Measurements from ENCODE around the gene EWSR1.

EWSR1 gene

DNA sequence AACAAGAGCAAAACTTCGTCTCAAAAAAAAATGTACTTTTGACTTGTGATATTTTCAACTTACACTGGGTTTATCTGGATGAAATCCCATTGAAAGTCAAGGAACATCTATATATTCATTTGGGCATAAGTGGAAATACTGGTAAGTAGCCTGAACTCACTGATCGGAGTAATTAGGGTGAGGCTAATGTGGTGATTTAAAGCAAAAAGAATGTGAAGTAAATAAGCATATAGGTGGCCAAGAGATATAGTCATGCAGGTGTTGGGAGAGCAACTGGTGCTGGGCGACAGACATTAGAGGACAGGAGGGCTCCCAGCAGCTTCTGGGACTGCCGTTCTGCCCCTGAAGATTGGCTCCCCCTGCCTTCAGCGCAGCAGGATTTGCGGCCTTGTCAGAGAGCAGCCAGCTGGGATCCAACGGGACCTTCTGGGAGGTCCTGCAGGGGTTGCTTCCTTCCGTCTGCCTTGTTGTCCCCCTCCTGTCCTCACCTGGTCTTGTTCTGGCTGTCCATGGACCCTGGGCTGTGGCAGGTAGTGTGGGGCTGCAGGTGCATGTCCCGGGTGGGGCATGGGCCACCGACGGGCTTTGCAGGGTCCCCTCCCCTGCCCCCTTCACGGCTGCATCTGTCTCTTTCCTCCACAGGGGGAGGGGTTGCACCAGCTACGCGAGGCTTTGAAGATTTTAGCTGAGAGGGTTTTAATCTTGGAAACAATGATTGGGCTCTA, 14.3 kb upstream of the EWSR1 start:
- FAIRE-seq = no peak
- TF ChIP-seq, protein P1, sequence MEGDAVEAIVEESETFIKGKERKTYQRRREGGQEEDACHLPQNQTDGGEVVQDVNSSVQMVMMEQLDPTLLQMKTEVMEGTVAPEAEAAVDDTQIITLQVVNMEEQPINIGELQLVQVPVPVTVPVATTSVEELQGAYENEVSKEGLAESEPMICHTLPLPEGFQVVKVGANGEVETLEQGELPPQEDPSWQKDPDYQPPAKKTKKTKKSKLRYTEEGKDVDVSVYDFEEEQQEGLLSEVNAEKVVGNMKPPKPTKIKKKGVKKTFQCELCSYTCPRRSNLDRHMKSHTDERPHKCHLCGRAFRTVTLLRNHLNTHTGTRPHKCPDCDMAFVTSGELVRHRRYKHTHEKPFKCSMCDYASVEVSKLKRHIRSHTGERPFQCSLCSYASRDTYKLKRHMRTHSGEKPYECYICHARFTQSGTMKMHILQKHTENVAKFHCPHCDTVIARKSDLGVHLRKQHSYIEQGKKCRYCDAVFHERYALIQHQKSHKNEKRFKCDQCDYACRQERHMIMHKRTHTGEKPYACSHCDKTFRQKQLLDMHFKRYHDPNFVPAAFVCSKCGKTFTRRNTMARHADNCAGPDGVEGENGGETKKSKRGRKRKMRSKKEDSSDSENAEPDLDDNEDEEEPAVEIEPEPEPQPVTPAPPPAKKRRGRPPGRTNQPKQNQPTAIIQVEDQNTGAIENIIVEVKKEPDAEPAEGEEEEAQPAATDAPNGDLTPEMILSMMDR (IDR thresholded peaks at IDR 0.05; ENCODE audit: insufficient read depth, missing control alignments) = no peak
- DNase-seq (ENCODE audit: insufficient read length, low spot score) = no peak

DNA sequence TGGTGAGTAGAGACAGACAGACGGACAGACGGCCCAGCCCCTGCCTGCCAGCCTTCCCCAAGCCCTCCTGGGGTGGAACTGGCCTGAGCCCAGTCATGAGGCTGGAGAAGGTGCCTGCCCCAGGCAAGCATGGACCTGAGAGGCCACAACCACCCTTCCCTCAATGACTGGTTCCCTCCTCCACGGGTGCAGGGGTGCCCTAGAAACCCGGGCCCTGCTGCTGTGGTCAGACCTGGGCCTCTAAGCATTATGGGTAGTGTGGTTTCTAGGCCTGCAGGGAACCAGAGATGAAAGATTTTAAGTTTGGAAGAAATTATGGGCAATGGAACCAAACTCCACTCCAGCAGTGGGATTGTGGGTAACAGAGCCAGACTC, 13.8 kb upstream of the EWSR1 start:
- FAIRE-seq (no peak), DNase-seq (ENCODE audit: insufficient read length, low spot score) (no peak)
- TF ChIP-seq, protein P1 (IDR thresholded peaks at IDR 0.05; ENCODE audit: insufficient read depth, missing control alignments) = no peak

DNA sequence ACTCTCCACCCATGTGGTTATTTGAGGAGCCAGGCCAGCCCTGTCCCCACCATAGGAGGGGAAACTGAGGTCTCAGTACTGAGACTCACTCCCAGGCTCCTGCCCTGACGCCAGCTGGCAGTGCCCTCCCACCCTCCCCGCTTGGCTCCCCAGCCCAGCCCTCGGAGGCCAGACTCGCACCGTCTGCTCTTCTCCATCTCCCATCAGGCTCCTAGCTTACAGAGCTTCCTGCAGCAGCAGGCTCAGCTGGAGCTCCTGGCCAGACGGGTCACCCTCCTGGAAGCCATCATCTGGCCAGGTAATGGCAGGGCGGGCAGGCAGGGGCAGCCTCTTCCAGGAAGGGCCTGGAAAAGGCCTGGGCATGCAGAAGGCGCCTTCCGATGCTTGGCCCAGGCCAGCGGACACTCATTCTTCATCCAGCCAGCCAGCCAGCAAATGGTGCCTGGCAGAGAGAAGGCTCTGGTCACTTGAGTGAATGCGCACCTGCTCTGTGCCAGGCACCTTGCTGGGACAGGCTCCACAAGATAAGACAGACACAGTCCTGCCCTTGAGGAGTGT, 12.9 kb upstream of the EWSR1 start:
- no peak for FAIRE-seq
- TF ChIP-seq, protein P1 (IDR thresholded peaks at IDR 0.05; ENCODE audit: insufficient read depth, missing control alignments) = no peak
- DNase-seq (ENCODE audit: insufficient read length, low spot score) = no peak

DNA sequence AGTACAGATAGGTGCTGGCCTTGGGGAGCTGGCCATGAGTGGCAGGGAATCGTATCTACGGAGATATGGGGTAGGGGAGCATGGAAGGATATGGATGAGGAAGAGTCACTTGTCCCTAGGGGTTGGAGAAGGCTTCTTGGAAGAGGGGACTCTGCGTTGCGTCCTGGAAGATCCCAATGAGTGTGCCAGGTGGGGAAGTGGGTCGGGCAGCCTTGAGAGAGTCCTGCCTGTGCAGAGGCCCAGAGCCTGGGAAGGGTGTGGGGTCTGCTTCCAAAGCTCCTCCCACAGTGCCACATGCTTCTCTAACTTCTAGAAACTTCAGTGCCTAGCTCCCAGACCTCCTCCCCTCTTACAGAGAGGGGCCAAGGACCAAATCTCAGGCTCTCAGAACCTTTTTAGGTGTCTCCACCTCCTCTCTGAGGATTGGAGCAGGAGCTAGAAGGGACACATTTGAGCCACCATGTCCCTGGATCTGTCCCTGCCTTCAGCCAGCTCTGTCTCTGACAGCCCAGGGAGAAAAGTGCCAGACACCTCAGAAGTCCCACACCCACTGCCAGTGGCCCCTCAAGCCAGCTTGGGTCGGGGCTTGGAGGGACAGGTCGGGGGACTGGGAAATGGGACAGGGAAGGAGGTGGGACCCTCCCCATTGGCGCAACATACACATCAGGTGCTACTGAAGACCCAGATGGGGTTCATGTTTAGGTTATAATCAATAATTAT, 11.3 kb upstream of the EWSR1 start:
- FAIRE-seq (no peak), DNase-seq (ENCODE audit: insufficient read length, low spot score) (no peak)
- TF ChIP-seq, protein P1 (IDR thresholded peaks at IDR 0.05; ENCODE audit: insufficient read depth, missing control alignments) = no peak

DNA sequence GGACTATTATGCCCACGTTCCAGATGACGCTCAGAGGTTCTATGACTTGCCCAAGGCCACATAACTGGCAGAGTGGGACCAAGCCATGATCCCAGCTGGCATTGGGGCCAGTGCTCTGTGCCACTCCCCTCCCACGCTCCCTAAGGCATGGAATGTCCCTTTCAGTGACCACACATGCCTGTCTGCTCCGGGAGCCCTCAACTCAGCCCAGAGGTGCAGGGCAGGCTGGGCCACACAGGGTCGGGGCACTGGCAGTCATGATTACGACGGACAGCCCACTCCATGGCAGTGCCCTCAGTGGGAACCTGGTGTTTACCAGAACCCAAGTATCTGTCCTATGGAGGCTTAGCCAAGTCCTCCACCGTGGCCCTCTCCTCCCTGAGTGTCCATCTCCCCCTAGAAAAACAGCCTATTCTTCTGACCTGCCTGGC, 10.3 kb upstream of the EWSR1 start:
- TF ChIP-seq, protein P1 (IDR thresholded peaks at IDR 0.05; ENCODE audit: insufficient read depth, missing control alignments) = no peak
- no peak for FAIRE-seq
- DNase-seq (ENCODE audit: insufficient read length, low spot score) = no peak

DNA sequence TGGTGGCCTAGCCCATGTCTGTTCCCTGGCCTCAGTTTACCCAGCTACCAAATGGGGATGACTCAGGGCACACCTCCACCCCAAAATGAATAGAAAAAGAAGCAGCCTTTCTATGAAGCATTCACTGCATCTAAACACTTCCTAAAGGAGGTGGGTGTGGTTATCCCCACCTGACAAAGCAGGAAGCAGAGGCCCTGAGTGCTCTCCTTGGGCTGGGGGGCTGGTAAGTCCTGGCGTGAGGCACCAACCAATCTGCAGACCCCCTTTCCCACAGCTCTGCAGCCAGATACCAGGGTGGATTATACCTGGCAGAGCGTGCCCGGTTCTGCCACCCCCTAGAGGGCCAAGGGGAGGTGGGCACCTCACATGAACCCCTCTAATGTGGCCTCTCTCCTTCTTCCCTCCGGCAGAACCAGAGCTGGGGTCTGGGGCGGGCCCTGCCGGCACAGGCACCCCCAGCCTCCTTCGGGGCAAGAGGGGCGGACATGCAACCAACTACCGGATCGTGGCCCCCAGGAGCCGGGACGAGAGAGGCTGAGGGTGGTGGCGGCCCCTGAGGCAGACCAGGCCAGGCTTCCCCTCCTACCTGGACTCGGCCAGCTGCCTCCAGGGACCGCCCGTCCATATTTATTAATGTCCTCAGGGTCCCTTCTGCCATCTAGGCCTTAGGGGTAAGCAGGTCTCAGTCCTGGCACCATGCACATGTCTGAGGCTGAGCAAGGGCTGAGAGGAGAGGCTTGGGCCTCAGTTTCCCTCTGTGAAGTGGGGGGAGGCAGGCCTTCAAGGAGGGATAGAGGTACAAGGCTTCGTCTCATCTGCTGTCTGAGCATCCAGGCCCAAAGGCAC, 9.4 kb upstream of the EWSR1 start:
- FAIRE-seq (no peak), DNase-seq (ENCODE audit: insufficient read length, low spot score) (no peak)
- TF ChIP-seq, protein P1 (IDR thresholded peaks at IDR 0.05; ENCODE audit: insufficient read depth, missing control alignments) = no peak

All from D721Med (cell line).